ENCODE results near the gene PLXNA2.

Gene PLXNA2

DNA sequence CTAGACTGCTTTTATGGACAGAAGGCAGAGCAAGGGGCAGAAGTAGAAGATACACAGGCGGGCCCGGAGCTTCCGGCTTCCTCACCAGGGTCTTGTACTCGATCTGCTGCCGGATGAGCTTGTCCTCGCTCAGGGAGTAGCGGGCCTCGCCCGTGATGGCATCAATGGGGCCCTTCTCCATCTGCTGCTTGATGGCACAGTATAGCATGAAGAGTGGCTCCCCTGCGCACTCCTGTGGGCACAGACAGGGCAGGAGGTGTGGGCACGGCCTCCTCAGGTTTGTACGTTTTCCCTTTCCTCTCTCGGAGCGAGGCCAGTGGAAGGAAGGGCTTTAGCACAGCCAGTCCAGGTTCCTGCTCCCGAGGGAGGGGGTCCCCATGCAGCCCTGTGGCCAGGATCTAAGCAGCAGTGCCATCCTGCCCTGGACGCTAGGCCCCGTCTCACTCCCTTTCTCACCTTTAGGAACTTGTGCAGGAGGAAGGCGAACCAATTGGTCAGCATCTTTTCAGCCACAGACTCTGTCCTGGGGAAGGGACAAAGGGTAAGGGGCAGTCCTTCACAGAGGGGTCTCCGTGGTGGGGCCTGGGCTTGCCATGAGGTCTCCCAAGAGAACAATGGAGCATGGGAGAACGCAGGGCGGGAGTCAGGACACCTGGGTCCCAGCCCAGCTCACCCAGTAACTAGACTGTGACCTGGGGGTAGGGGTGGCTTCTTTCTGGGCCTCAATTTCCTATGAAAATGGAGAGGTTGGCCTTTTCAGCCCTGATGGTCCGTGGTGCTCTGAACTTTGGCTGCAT, 204.4 kb downstream of the PLXNA2 start:
- TF ChIP-seq, protein P1, sequence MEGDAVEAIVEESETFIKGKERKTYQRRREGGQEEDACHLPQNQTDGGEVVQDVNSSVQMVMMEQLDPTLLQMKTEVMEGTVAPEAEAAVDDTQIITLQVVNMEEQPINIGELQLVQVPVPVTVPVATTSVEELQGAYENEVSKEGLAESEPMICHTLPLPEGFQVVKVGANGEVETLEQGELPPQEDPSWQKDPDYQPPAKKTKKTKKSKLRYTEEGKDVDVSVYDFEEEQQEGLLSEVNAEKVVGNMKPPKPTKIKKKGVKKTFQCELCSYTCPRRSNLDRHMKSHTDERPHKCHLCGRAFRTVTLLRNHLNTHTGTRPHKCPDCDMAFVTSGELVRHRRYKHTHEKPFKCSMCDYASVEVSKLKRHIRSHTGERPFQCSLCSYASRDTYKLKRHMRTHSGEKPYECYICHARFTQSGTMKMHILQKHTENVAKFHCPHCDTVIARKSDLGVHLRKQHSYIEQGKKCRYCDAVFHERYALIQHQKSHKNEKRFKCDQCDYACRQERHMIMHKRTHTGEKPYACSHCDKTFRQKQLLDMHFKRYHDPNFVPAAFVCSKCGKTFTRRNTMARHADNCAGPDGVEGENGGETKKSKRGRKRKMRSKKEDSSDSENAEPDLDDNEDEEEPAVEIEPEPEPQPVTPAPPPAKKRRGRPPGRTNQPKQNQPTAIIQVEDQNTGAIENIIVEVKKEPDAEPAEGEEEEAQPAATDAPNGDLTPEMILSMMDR (IDR thresholded peaks at IDR 0.05): no peak

DNA sequence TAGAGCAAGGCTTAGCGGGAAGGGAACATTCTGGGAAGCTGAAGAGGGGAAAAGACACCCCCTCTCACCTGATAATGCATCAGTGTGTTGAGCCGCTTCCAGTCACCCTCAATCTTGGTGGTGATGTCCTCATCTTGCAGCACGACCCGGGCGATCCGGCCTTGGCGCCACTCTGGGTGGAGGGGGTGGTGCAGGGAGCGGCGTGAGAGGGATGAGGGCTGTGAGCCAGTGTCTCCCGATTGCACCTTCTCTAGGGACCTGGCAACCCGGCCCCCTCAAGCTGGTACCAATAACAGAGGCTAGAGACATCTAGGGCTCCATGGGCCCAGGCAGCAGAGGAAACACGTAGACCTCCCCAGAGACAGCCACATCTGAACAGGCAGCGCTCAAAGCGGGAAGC, 205.9 kb downstream of the PLXNA2 start:
- TF ChIP-seq, protein P1 (IDR thresholded peaks at IDR 0.05): no peak

DNA sequence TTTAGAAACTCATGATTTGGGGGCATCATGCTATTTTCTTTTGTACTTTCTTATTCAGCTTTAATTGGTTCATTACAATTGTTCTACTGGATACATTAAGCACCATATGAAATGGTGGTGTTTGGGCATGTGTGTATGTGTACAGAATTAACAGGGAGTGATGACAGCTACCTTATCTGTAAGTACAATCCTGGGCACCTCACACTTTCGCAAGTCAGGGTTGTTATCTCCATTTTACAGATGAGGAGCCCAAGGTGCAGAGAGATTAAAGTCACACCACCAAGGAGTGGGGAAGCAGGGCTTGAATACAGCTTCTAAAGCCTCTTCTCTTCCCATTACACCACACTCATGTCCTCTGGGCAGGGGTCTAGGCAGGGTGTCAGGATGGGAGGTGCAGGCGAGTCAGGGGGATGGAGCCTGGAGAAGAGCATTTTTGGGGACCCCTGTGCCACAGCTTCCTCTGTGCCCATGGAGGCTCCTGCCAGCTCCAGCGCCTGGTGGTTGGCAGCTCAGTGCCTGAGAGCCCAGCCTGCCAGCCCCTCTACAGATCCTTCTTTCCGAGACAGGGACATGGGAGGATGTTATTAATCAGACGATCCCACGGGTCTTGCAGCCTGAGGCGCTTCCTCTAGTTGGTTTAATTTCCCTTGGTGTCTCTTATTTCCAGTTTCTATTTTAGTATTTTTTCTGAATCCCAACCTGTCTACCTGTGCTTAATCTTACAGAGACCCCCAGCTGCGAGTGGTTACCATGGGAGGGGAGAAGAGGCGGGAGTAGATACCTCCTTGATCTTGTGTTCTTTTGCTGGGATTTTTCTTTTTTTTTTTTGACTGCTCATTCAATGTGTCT, 207.0 kb downstream of the PLXNA2 start:
- TF ChIP-seq, protein P1 (IDR thresholded peaks at IDR 0.05): no peak

DNA sequence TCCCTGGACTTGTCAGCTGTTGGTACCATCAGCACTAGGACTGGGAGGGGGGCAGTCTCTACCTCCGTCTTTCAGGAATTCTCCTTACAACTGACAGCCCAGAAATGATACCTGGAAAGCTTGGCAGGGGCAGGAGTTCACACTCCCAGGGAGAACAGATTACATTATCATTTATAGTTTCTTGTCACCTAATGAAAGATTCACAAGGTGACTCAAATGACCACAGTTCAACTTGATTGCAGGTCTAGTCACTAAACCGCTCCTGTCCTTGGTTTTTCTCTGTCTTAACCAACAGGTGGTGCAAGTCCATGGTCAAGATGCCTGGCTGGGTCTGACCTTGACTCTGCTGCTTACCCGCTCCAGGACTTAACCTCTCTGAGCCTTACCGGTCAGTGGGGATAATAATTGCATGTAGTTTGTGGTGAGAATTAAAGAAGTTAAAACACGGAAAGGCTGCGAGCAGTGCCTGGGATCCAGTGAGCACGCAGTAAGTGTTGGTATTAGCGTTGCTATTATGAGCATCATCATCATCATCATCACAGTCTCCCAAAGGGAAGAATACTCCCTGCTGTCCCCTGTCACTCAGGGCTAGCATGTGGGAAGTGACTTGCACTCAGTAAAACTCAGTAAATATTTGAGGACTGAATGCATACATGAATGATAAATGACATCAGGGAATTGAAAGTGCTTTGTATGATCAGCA, 207.9 kb downstream of the PLXNA2 start:
- TF ChIP-seq, protein P1 (IDR thresholded peaks at IDR 0.05): peak; percentile 64; the same call in 1 of the 2 replicates

DNA sequence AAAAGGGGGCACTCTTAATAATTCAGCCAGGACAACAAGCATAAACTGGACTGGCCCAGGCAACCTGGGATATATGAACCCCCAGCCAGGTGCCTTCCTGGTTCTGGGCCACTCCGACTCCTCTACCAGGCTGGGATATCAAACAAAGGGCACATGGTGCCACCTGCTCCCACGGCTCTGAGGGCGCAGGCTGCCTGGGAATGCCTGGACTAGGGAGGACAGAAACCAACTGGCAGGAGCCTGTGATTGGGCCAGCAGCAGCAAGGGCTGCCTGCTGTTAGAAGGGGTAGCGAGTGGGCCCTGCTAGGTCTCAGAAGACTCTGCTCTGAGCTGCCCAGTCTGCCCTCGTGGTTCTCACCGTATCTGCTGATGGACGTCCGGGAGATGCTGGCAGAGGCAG, 210.0 kb downstream of the PLXNA2 start:
- TF ChIP-seq, protein P1 (IDR thresholded peaks at IDR 0.05): no peak

DNA sequence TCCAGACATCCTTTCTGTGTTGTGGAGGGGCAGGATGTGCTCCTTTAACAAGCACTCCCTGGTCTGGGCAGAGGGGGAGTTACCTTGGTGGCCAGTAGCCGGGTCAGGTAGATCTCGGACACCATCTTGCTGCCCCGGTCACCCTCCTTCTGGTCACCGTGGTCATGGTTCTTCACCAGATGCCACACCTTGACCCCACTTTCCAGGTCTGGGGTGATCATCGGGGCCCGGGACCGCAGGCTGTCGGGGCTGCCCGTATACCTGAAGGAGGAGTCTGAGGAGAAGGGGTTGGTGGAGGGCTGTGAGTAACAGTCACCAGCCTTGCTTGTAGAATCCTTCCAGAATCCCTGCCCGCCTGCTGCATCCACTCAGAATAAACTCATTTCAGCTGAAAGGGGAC, 210.9 kb downstream of the PLXNA2 start:
- TF ChIP-seq, protein P1 (IDR thresholded peaks at IDR 0.05): no peak

DNA sequence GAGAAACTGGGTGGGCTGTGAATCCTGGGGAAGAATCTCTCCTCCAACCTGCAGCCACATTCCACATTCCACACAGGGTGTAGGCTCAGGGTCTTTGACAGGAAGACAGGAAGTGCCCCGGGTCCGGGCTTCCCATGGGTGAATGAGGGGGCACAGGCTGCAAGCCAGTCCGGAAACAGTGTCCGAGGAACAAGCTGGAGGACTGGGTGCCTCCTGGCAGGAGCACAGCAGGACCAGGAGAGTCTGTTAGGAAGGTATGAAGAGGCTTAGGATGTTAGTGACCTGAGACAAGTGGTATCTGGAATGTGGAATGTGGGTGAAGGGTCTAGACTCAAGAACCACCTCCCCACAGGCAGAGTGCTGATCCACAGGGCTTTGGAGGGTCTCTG, 212.3 kb downstream of the PLXNA2 start:
- TF ChIP-seq, protein P1 (IDR thresholded peaks at IDR 0.05): no peak

Data from LNCAP (cell line).